ENCODE data around the gene SDC1. TPM values are rescaled to one million over a fixed set of nuclear protein-coding genes. Genes with fewer than 3 reads are reported as not detected.
A peak's percentile ranks its signal among the peaks of the same experiment; 100 is the strongest.

SDC1 gene
- total and polyA plus RNA-seq, 8 donors = 16.0 to 140 (median 45.0) TPM

DNA sequence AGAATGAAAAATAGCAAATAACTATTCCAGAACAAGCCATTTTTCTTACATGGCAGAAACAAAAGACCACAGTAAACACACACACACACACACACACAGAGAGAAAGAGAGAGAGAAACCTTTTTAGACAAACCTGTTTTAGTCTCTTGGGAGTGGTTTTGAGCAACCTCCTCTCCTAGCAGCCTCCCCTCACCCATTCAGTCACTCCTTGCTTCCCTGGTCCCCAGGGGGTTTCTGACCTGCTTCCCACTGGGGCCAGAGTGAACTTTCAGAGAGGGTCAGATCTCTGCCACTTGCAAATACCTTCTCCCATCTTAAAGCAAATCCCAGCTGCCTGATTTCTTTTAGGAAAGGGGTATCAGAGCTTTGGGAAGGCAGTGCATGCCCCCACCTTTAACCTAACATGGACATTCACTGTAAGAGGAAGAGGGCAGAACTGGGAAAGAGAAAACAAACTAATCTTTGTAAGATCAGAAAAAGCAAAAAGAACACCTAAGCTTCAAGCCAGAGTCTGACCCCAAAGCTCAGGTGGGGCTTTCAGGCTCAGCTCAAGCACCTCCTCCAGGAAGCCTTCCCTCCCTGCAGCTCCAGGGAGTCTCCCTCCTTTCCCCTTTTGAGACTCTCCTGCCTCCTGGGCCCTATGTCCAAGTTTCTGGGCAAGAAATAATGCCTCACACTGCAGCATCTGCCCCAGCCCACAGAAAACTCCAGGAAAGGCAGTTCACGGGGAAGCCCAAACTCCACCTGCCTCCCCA, 2.7 kb downstream of the SDC1 start:
- 73 to 100% (median 87%) methylated on average over 1 of the region's 1 CpG for WGBS, 5 donors
- peak overlapping the region in 2 of 4 donors; percentile 73 to 82 for H3K4me3 ChIP-seq
- H3K27ac ChIP-seq = peak overlapping the region in 2 of 5 donors; percentile 91 to 92
- intact Hi-C loops (cut with DNase I; ENCODE audit: low total_unique reads) = loop anchor here (10.0 kb wide), 1 partner anchor 87 kb away; no protein-coding TSS in a partner anchor
- DNase-seq = peak in 1 of 2 donors; percentile 61
- no peak for TF ChIP-seq EP300 (IDR thresholded peaks at IDR 0.05)
- TF ChIP-seq POLR2A (IDR thresholded peaks at IDR 0.05) = no peak
- no peak for TF ChIP-seq POLR2AphosphoS5 (IDR thresholded peaks at IDR 0.05)
- TF ChIP-seq, protein P1, sequence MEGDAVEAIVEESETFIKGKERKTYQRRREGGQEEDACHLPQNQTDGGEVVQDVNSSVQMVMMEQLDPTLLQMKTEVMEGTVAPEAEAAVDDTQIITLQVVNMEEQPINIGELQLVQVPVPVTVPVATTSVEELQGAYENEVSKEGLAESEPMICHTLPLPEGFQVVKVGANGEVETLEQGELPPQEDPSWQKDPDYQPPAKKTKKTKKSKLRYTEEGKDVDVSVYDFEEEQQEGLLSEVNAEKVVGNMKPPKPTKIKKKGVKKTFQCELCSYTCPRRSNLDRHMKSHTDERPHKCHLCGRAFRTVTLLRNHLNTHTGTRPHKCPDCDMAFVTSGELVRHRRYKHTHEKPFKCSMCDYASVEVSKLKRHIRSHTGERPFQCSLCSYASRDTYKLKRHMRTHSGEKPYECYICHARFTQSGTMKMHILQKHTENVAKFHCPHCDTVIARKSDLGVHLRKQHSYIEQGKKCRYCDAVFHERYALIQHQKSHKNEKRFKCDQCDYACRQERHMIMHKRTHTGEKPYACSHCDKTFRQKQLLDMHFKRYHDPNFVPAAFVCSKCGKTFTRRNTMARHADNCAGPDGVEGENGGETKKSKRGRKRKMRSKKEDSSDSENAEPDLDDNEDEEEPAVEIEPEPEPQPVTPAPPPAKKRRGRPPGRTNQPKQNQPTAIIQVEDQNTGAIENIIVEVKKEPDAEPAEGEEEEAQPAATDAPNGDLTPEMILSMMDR (IDR thresholded peaks at IDR 0.05) = no peak
- peaks cover 0 to 48% (median 0%) of the 10 kb centered on the region in 3 donors for H3K27me3 ChIP-seq
- peaks cover 26 to 72% (median 55%) of the 10 kb centered on the region in 4 donors for H3K4me1 ChIP-seq
- no peaks in the 10 kb centered on the region for H3K9me3 ChIP-seq
- no peaks in the 10 kb centered on the region for H3K36me3 ChIP-seq

DNA sequence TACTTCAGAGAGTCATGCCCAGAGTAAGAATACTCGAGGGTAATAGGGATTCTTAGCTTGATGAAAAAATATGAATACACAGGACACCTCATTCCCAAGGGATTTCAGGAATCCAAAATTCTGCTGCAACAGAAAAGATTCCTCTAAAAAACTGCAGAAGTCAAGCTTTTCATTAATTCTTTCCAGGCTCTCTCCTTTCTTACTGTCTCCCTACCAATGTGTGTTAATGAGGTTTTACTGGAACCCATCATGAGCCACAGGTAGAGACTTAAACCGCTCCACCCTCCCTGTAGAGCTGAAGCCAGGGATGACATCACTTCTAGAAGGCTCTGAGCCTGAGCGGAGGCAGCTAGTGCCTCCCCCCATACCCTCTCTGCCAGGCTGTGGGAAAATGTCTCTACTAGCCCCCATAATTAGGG, 3.4 kb downstream of the SDC1 start:
- 61 to 74% (median 70%) methylated on average over 3 of the region's 3 CpGs for WGBS, 5 donors
- Histone ChIP-seq H3K36me3 (no peaks in the 10 kb centered on the region), H3K4me3 (no peak overlapping the region), H3K27ac (peak overlapping the region in 2 of 5 donors; percentile 91 to 92), H3K9me3 (no peaks in the 10 kb centered on the region), H3K27me3 (peaks cover 0 to 43% (median 0%) of the 10 kb centered on the region in 3 donors), H3K4me1 (peaks cover 26 to 73% (median 55%) of the 10 kb centered on the region in 4 donors)
- intact Hi-C loops (cut with DNase I; ENCODE audit: low total_unique reads) = loop anchor here (10.0 kb wide), 1 partner anchor 87 kb away; no protein-coding TSS in a partner anchor
- peak in 1 of 2 donors; percentile 56 for DNase-seq
- TF ChIP-seq POLR2A (IDR thresholded peaks at IDR 0.05) (no peak), EP300 (IDR thresholded peaks at IDR 0.05) (no peak), POLR2AphosphoS5 (IDR thresholded peaks at IDR 0.05) (no peak)
- TF ChIP-seq, protein P1 (IDR thresholded peaks at IDR 0.05) = no peak

DNA sequence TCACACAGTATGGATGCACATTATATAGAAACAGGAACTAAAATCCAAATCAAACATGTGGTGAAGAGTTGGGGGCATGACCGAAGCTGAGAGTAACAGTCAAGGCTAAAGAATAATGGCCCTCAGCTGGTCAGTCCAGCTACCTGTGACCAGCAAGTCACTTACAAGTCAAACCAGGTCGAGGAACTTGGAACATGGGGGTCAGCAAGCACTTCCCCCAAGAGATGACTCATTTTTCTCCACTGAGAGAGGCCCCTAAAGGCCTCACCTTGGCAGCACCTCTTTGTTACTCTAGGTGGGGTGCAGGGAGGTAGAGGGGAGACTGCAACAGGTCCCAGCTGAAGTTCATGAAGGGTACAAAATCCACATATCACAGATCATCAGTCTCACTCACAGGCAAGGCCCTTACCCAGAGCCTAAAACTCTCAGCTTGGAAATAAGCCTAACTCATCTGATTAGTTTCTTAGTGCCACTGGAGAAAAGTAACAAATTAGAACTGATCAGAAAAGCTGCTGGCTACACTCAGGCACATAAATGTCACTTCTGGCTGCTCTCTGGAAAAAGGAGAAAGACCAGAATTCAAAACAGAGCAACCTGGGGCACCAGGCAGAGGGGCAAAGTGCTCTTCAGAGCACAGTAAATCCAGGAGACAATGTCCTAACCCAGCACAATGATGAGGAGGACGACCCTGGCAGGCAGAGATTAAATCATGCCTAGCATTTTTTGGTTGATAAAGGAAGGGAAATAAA, 4.0 kb downstream of the SDC1 start:
- Histone ChIP-seq H3K4me1 (peaks cover 26 to 74% (median 55%) of the 10 kb centered on the region in 4 donors), H3K36me3 (no peaks in the 10 kb centered on the region), H3K27me3 (peaks cover 0 to 37% (median 0%) of the 10 kb centered on the region in 3 donors), H3K9me3 (no peaks in the 10 kb centered on the region), H3K27ac (peak overlapping the region in 1 of 5 donors; percentile 92), H3K4me3 (no peak overlapping the region)
- intact Hi-C loops (cut with DNase I; ENCODE audit: low total_unique reads) = loop anchor here (10.0 kb wide), 1 partner anchor 86 kb away; no protein-coding TSS in a partner anchor
- DNase-seq = no peak
- 59 to 72% (median 61%) methylated on average over 3 of the region's 3 CpGs for WGBS, 5 donors
- TF ChIP-seq EP300 (IDR thresholded peaks at IDR 0.05) (no peak), POLR2A (IDR thresholded peaks at IDR 0.05) (no peak), POLR2AphosphoS5 (IDR thresholded peaks at IDR 0.05) (no peak)
- TF ChIP-seq, protein P1 (IDR thresholded peaks at IDR 0.05) = no peak

DNA sequence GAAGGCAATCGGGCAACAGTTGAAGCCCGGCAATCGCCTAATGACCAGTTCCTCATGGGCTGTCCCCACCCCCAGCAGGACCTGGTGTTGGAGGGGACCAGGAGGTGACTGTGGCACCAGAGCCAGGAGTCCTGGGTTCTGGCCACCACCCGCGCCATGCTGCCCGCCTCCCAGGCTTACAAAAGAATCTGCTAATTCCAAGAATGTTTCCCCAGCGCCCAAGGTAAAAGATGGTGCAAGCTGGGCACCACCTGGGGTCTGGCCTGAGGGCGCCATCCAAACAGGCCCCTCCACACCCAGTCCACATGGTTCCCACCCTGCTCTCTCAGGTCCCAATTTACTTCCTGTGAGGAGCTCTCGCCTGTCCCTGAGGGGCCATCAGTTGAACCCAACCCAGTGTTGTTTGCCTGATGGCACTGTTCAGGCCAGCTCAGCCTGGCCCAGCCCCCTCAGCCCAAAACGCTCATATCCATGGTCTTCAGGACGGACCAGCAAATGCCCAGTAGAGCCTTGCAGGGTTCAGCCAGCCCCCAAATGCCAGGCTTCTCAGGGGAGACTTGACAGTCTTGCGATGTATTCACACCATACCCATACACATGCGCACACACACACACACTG, 5.1 kb downstream of the SDC1 start:
- DNase-seq = no peak
- Histone ChIP-seq H3K36me3 (no peaks in the 10 kb centered on the region), H3K4me1 (peaks cover 19 to 74% (median 49%) of the 10 kb centered on the region in 4 donors), H3K9me3 (no peaks in the 10 kb centered on the region), H3K27ac (no peak overlapping the region), H3K4me3 (no peak overlapping the region), H3K27me3 (peaks cover 0 to 26% (median 0%) of the 10 kb centered on the region in 3 donors)
- TF ChIP-seq EP300 (IDR thresholded peaks at IDR 0.05) (no peak), POLR2A (IDR thresholded peaks at IDR 0.05) (no peak), POLR2AphosphoS5 (IDR thresholded peaks at IDR 0.05) (no peak)
- TF ChIP-seq, protein P1 (IDR thresholded peaks at IDR 0.05) = no peak
- intact Hi-C loops (cut with DNase I; ENCODE audit: low total_unique reads) = loop anchor here (10.0 kb wide), 1 partner anchor 85 kb away; no protein-coding TSS in a partner anchor
- WGBS, 5 donors = 91 to 97% (median 95%) methylated on average over 7 to 13 of the region's 13 CpGs
